ENCODE results near the gene E2F2. TPM values are rescaled to one million over a fixed set of nuclear protein-coding genes. Genes with fewer than 3 reads are reported as not detected.
A peak's percentile ranks its signal among the peaks of the same experiment; 100 is the strongest.

The E2F2 gene
- total and polyA plus RNA-seq, 2 of the 13 experiments (the other 11 are each of a cell fraction or from before 2014, with no cell fraction given), result 0.65 to 6.6 TPM

DNA sequence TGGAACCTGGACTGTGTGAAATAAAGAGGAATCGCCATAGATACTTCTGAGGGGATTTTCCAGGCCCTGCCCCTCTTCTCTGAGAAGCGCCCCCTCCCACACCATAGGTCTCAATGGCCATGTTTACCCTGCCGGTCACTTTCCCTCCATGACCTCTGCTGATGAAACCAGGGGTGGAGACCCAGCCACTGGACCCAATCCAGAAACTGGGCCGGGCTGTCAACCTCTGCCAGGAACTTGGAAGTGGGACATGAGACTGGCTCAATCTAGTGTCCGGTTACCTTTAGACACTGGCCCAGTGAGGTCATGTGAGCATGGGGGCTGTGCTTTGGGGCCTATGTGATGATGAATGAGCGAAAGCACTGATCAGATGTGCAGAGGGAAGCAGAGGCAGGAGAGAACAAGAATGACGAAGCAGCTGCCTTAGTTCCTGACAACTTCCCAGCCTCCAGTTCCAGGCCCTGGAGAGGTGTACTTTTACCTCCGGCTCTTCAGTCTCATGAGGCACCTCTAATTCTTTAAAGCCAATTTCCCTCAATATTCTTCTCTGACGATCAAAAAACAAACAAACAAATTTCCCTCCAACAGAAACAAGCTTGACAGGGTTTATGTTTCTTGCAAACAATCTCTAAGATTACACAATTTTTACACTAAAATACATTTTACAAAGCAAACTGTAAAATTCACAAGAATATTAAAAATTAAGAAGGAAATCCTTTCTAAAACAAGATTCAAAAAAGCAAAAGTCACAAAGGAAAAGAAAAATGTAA is 52.0 kb downstream of the E2F2 start (continued):
- TF ChIP-seq, protein P1, sequence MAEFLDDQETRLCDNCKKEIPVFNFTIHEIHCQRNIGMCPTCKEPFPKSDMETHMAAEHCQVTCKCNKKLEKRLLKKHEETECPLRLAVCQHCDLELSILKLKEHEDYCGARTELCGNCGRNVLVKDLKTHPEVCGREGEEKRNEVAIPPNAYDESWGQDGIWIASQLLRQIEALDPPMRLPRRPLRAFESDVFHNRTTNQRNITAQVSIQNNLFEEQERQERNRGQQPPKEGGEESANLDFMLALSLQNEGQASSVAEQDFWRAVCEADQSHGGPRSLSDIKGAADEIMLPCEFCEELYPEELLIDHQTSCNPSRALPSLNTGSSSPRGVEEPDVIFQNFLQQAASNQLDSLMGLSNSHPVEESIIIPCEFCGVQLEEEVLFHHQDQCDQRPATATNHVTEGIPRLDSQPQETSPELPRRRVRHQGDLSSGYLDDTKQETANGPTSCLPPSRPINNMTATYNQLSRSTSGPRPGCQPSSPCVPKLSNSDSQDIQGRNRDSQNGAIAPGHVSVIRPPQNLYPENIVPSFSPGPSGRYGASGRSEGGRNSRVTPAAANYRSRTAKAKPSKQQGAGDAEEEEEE (CRISPR knock-in tag; IDR thresholded peaks at IDR 0.05; ENCODE audit: borderline replicate concordance), result no peak
- no peak for TF ChIP-seq ZNF225 (CRISPR knock-in tag; IDR thresholded peaks at IDR 0.05)
- no peak for TF ChIP-seq AGO2 (optimal IDR thresholded peaks at IDR 0.05; ENCODE audit: low read depth, low read length)
- TF ChIP-seq, protein P2, sequence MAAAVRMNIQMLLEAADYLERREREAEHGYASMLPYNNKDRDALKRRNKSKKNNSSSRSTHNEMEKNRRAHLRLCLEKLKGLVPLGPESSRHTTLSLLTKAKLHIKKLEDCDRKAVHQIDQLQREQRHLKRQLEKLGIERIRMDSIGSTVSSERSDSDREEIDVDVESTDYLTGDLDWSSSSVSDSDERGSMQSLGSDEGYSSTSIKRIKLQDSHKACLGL (CRISPR knock-in tag; IDR thresholded peaks at IDR 0.05), result no peak
- TF ChIP-seq ZNF746 (CRISPR knock-in tag; IDR thresholded peaks at IDR 0.05), result 0 out of 2 replicates have a peak, but pooled peaks have one; percentile 23
- peak; percentile 70; the same call in 1 of the 2 replicates for TF ChIP-seq MYNN (CRISPR knock-in tag; IDR thresholded peaks at IDR 0.05; ENCODE audit: low read depth)
- no peak for TF ChIP-seq U2AF1 (optimal IDR thresholded peaks at IDR 0.05; ENCODE audit: low read depth, low read length)
- TF ChIP-seq ARNT (IDR thresholded peaks at IDR 0.05), result no peak
- no peak for TF ChIP-seq TP53 (CRISPR knock-in tag; conservative IDR thresholded peaks at IDR 0.05)
- no peak for TF ChIP-seq FIP1L1 (IDR thresholded peaks at IDR 0.05; ENCODE audit: borderline replicate concordance, insufficient read depth, low read depth, low read length)
- TF ChIP-seq, protein P3, sequence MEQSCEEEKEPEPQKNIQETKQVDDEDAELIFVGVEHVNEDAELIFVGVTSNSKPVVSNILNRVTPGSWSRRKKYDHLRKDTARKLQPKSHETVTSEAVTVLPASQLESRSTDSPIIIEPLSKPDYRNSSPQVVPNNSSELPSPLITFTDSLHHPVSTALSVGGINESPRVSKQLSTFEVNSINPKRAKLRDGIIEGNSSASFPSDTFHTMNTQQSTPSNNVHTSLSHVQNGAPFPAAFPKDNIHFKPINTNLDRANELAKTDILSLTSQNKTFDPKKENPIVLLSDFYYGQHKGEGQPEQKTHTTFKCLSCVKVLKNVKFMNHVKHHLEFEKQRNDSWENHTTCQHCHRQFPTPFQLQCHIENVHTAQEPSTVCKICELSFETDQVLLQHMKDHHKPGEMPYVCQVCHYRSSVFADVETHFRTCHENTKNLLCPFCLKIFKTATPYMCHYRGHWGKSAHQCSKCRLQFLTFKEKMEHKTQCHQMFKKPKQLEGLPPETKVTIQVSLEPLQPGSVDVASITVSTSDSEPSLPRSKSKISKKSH (CRISPR knock-in tag; IDR thresholded peaks at IDR 0.05; ENCODE audit: borderline replicate concordance), result no peak; the same call in 1 of the 2 replicates
- TF ChIP-seq, protein P4, sequence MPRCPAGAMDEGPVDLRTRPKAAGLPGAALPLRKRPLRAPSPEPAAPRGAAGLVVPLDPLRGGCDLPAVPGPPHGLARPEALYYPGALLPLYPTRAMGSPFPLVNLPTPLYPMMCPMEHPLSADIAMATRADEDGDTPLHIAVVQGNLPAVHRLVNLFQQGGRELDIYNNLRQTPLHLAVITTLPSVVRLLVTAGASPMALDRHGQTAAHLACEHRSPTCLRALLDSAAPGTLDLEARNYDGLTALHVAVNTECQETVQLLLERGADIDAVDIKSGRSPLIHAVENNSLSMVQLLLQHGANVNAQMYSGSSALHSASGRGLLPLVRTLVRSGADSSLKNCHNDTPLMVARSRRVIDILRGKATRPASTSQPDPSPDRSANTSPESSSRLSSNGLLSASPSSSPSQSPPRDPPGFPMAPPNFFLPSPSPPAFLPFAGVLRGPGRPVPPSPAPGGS (CRISPR knock-in tag; IDR thresholded peaks at IDR 0.05), result no peak
- TF ChIP-seq, protein P5, sequence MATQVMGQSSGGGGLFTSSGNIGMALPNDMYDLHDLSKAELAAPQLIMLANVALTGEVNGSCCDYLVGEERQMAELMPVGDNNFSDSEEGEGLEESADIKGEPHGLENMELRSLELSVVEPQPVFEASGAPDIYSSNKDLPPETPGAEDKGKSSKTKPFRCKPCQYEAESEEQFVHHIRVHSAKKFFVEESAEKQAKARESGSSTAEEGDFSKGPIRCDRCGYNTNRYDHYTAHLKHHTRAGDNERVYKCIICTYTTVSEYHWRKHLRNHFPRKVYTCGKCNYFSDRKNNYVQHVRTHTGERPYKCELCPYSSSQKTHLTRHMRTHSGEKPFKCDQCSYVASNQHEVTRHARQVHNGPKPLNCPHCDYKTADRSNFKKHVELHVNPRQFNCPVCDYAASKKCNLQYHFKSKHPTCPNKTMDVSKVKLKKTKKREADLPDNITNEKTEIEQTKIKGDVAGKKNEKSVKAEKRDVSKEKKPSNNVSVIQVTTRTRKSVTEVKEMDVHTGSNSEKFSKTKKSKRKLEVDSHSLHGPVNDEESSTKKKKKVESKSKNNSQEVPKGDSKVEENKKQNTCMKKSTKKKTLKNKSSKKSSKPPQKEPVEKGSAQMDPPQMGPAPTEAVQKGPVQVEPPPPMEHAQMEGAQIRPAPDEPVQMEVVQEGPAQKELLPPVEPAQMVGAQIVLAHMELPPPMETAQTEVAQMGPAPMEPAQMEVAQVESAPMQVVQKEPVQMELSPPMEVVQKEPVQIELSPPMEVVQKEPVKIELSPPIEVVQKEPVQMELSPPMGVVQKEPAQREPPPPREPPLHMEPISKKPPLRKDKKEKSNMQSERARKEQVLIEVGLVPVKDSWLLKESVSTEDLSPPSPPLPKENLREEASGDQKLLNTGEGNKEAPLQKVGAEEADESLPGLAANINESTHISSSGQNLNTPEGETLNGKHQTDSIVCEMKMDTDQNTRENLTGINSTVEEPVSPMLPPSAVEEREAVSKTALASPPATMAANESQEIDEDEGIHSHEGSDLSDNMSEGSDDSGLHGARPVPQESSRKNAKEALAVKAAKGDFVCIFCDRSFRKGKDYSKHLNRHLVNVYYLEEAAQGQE (IDR thresholded peaks at IDR 0.05; ENCODE audit: borderline replicate concordance in 1 of 2, low read depth in 1 of 2, low read length in 2 of 2), result no peak
- TF ChIP-seq CREB1 (IDR thresholded peaks at IDR 0.05), result peak; percentile 77
- no peak; the same call in none of the 2 replicates for TF ChIP-seq CREB1 (CRISPR knock-in tag; IDR thresholded peaks at IDR 0.05)
- peak; percentile 89 for TF ChIP-seq SP5 (CRISPR knock-in tag; IDR thresholded peaks at IDR 0.05; ENCODE audit: borderline replicate concordance, low read depth)
- TF ChIP-seq, protein P6, sequence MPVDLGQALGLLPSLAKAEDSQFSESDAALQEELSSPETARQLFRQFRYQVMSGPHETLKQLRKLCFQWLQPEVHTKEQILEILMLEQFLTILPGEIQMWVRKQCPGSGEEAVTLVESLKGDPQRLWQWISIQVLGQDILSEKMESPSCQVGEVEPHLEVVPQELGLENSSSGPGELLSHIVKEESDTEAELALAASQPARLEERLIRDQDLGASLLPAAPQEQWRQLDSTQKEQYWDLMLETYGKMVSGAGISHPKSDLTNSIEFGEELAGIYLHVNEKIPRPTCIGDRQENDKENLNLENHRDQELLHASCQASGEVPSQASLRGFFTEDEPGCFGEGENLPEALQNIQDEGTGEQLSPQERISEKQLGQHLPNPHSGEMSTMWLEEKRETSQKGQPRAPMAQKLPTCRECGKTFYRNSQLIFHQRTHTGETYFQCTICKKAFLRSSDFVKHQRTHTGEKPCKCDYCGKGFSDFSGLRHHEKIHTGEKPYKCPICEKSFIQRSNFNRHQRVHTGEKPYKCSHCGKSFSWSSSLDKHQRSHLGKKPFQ (CRISPR knock-in tag; IDR thresholded peaks at IDR 0.05; ENCODE audit: insufficient replicate concordance), result no peak
- no peak for TF ChIP-seq ZNF552 (CRISPR knock-in tag; IDR thresholded peaks at IDR 0.05; ENCODE audit: borderline replicate concordance)

All from HepG2 (cell line).